WTC11 (cell line): ENCODE data around the gene SURF6.
"Not testable (repeated sequence)": the region's sequence is repeated elsewhere in the genome, so short reads cannot be mapped to it uniquely, and the experiment has no call there.

Source experiments
- CBFB ChIP-seq: sonication (generic); formaldehyde crosslinking; IDR thresholded peaks from 2 replicates; pipeline ENCODE4 v1.8.1; 2022; ENCODE audit warnings: mild to moderate bottlenecking, low read depth, missing genetic modification reagents
- CREB1 ChIP-seq: sonication (generic); formaldehyde crosslinking; IDR thresholded peaks from 2 replicates; pipeline ENCODE4 v1.8.0; 2023; ENCODE audit warnings: mild to moderate bottlenecking, missing genetic modification reagents
- CTCF ChIP-seq: fragments of 200-600 bp; IDR thresholded peaks from 2 replicates; pipeline ENCODE4 v1.8.0; 2022; ENCODE audit warnings: antibody characterized with exemption
- ELF4 ChIP-seq: sonication (generic); formaldehyde crosslinking; IDR thresholded peaks from 2 replicates; pipeline ENCODE4 v1.8.1; 2022; ENCODE audit warnings: low read depth, mild to moderate bottlenecking, moderate library complexity, missing genetic modification reagents
- ETV6 ChIP-seq: sonication (generic); formaldehyde crosslinking; IDR thresholded peaks from 2 replicates; pipeline ENCODE4 v1.8.1; 2022; ENCODE audit warnings: mild to moderate bottlenecking, missing genetic modification reagents
- GABPB1 ChIP-seq: sonication (generic); formaldehyde crosslinking; IDR thresholded peaks from 2 replicates; pipeline ENCODE4 v1.8.1; 2023; ENCODE audit warnings: mild to moderate bottlenecking, missing genetic modification reagents
- HMGXB4 ChIP-seq: sonication (generic); formaldehyde crosslinking; IDR thresholded peaks from 2 replicates; pipeline ENCODE4 v1.8.1; 2023; ENCODE audit warnings: mild to moderate bottlenecking, moderate library complexity, missing genetic modification reagents
- IRF1 ChIP-seq: sonication (generic); formaldehyde crosslinking; IDR thresholded peaks from 2 replicates; pipeline ENCODE4 v1.8.0; 2023; ENCODE audit warnings: missing genetic modification reagents
- MAX ChIP-seq: sonication (generic); formaldehyde crosslinking; IDR thresholded peaks from 2 replicates; pipeline ENCODE4 v1.8.0; 2022; ENCODE audit warnings: mild to moderate bottlenecking, missing genetic modification reagents
- MYBL2 ChIP-seq: sonication (generic); formaldehyde crosslinking; IDR thresholded peaks from 2 replicates; pipeline ENCODE4 v1.8.1; 2023; ENCODE audit warnings: mild to moderate bottlenecking, moderate library complexity, missing genetic modification reagents
- NR2C2 ChIP-seq: sonication (generic); formaldehyde crosslinking; IDR thresholded peaks from 2 replicates; pipeline ENCODE4 v1.8.0; 2022; ENCODE audit warnings: mild to moderate bottlenecking, missing genetic modification reagents
- TEAD4 ChIP-seq: sonication (generic); formaldehyde crosslinking; IDR thresholded peaks from 2 replicates; pipeline ENCODE4 v1.8.0; 2022; ENCODE audit warnings: mild to moderate bottlenecking, missing genetic modification reagents
- USF2 ChIP-seq: sonication (generic); formaldehyde crosslinking; IDR thresholded peaks from 2 replicates; pipeline ENCODE4 v1.8.1; 2023; ENCODE audit warnings: mild to moderate bottlenecking, missing genetic modification reagents, moderate library complexity
- ZNF416 ChIP-seq: fragments of 250-450 bp; sonication (Bioruptor Pico); IDR thresholded peaks from 2 replicates; pipeline ENCODE4 v1.9.0; 2021; ENCODE audit warnings: mild to moderate bottlenecking, inconsistent platforms

GRCh38 chr9:133329306-133330156 lies 6.5 kb downstream of the SURF6 start:
- not testable (repeated sequence) for TF ChIP-seq GABPB1 (CRISPR knock-in tag); ETV6 (CRISPR knock-in tag); MAX (CRISPR knock-in tag); CBFB (CRISPR knock-in tag); IRF1; USF2; NR2C2; ELF4 (CRISPR knock-in tag); HMGXB4 (CRISPR knock-in tag); MYBL2; TEAD4 (CRISPR knock-in tag); CREB1
- TF ChIP-seq CTCF, result peak; percentile 65
- TF ChIP-seq ZNF416 (CRISPR knock-in tag), result 0 out of 2 replicates have a peak, but pooled peaks have one; percentile 62
